Prostate gland (tissue), 2 donors: ENCODE results near the gene GRID2.

ENCODE experiments used
- CTCF ChIP-seq, 4 experiments: fragments of 200-600 bp in 2 of 4; fragments of 450-650 bp in 2 of 4; sonication (generic) in 2 of 4; IDR thresholded peaks; 1 replicate in 3 of 4; 2 replicates in 1 of 4; pipeline ENCODE4 v1.5.1; 2016 to 2019; ENCODE audit warnings: antibody characterized with exemption in 4 of 4, mild to moderate bottlenecking in 2 of 4, moderate library complexity in 2 of 4
- POLR2A ChIP-seq: fragments of 450-650 bp; IDR thresholded peaks from one replicate; pipeline ENCODE4 v1.6.1; 2016; ENCODE audit warnings: antibody characterized with exemption, mild to moderate bottlenecking
- POLR2AphosphoS5 ChIP-seq: sonication (generic); formaldehyde crosslinking; IDR thresholded peaks from one replicate; pipeline ENCODE4 v1.6.1; 2017; ENCODE audit warnings: antibody characterized with exemption

DNA sequence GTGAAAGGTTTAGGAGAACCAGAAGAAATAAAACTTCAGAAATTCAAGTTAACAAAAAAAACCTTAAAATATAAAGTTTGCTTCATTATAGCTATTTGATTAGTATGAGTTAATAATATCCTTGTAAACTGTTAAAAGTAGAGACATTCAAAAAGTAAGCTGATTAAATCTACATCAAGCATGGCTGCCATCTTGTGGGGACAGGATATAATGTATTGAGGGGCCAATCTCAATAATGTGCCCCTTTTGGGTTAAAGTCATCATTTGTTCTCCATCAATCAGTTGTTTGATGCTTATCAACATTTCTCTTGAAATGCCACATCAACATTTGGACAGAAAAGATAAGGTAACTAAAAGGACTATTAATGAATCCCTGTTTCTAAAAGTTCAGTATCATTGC is 4.6 kb upstream of the GRID2 start:
- TF ChIP-seq POLR2AphosphoS5, result no peak
- peak in 1 of 4 experiments; percentile 11 for TF ChIP-seq CTCF (IDR thresholded peaks at IDR 0.05)
- TF ChIP-seq POLR2A, result no peak
